GM12891 (cell line): Measurements from ENCODE around the gene FLNA.

Experiments used
- DNase-seq: peaks from one replicate; pipeline ENCODE4 v3.0.0; 2011; ENCODE audit warnings: low spot score; ENCODE audit not compliant: insufficient read length
- FAIRE-seq: peaks from 2 replicates; lab custom pipeline; 2011; peaks lifted over from hg19 to GRCh38; lab: Jason Lieb, UNC
- PAX5 ChIP-seq: IDR thresholded peaks from 2 replicates; pipeline ENCODE4 v1.6.1; 2011; ENCODE audit warnings: low read length, moderate library complexity, mild to moderate bottlenecking; ENCODE audit not compliant: insufficient read depth, severe bottlenecking
- POLR2A ChIP-seq: IDR thresholded peaks from 2 replicates; pipeline ENCODE4 v1.6.1; 2011; ENCODE audit warnings: low read depth, low read length, control low read depth
- POLR2AphosphoS5 ChIP-seq: IDR thresholded peaks from 2 replicates; pipeline ENCODE4 v1.6.1; 2011; ENCODE audit warnings: low read depth, low read length, control low read depth
- POU2F2 ChIP-seq: IDR thresholded peaks from 2 replicates; pipeline ENCODE4 v1.6.1; 2011; ENCODE audit warnings: low read depth, mild to moderate bottlenecking, control low read depth, low read length, moderate library complexity
- SPI1 ChIP-seq: IDR thresholded peaks from 2 replicates; pipeline ENCODE4 v1.6.1; 2011; ENCODE audit warnings: low read depth, low read length, control low read depth
- TAF1 ChIP-seq: IDR thresholded peaks from 2 replicates; pipeline ENCODE4 v1.6.1; 2011; ENCODE audit warnings: low read depth, low read length, control low read depth

Gene FLNA

DNA sequence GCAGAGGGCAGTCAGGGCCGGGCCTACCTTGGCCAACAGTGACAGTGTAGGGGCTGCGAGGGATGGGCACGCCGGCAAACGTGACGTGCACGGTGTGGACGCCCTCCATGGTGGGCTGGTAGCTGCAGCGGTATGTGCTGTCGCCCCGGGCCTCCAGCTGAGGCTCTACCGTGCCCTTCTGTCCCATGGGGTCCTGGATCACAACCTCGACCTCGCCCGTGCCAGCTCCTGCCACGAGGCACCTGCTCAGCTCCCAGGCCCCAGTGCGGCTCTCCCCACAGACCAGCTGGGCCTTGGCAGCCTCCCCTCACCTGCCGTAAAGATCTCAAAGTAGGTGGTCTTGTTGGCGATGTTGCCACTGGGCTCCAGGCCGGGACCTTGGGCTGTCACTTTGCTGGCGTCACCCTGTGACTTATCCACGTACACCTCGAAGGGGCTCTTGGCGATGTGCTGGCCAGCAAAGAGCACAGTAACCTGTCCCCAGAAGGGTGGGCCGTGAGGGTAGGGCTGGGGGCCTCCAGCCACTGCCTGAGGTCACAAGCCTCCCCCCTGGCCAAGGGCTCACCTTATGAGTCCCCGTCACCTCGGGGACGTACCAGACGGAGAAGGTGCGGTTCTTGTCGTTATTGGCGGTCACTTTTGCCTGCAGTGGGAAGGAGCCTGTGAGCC, 8.3 kb downstream of the FLNA start:
- TF ChIP-seq SPI1 = no peak
- no peak for TF ChIP-seq TAF1
- TF ChIP-seq PAX5 = no peak
- no peak for TF ChIP-seq POLR2A
- no peak for TF ChIP-seq POU2F2
- TF ChIP-seq POLR2AphosphoS5 = no peak
- FAIRE-seq = no peak
- no peak for DNase-seq

DNA sequence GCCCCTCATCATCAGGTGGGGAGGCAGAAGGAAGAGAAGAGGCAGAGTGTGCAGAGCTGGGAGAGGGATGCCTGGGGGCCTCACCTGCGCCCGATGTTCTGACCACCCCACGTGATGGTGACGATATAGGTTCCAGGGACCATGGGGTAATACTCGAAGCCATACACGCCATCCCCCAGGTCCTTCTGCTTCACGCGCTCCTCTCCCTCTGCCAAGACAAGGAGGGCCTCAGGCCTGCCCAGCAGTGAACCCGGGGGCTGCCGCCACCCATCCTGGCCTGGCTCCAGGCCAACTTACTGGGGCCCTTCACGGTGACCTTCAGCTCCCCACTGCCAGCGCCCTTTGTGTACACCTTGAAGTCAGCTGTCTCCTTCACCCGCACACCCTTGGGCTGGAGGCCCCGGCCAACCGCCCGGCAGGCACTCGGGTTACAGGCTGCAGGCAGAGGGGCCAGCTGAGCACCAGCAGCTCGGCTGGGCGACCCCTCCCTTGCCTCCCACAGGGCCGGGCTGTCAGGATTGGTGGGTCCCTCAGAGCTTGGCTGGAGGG, 9.3 kb downstream of the FLNA start:
- DNase-seq (no peak), FAIRE-seq (no peak)
- no peak for TF ChIP-seq SPI1
- TF ChIP-seq POU2F2 = no peak
- TF ChIP-seq POLR2A = no peak
- TF ChIP-seq POLR2AphosphoS5 = no peak
- TF ChIP-seq TAF1 = no peak
- TF ChIP-seq PAX5 = no peak

DNA sequence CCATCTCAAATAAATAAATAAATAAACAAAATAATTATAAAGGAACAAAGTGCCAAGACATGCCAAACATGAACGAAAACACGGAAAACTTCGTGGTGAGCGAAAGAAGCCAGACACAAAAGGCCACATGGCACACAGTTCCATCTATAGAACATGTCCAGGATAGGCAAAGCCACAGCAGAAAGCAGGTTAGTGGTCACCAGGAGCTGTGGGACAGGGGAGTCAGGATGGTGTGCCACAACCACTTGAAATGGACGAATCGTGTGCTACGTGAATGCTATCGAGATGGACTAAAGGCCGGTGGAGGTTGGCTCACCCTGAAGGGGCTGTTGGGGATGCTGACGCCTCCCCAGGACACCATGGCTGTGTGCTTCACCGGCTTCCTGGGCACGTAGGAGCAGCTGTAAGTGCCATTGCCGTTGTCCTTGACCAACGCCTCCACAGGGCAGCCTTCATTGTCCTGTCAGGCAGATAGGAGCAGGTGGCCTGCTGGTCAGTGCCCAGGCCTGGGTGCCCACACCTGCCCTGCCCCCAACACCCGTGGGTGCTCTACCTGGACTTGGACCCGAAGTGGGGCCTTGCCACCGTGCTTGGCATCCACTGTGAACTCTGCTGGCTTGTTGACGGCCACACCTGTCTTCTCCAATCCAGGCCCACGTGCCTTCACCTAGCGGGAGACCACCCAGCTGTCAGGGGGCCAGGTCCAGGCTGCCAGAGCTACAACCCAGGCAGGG, 10.6 kb downstream of the FLNA start:
- DNase-seq (no peak), FAIRE-seq (no peak)
- no peak for TF ChIP-seq PAX5
- no peak for TF ChIP-seq SPI1
- no peak for TF ChIP-seq POLR2A
- TF ChIP-seq POU2F2 = no peak
- TF ChIP-seq TAF1 = no peak
- TF ChIP-seq POLR2AphosphoS5 = no peak

DNA sequence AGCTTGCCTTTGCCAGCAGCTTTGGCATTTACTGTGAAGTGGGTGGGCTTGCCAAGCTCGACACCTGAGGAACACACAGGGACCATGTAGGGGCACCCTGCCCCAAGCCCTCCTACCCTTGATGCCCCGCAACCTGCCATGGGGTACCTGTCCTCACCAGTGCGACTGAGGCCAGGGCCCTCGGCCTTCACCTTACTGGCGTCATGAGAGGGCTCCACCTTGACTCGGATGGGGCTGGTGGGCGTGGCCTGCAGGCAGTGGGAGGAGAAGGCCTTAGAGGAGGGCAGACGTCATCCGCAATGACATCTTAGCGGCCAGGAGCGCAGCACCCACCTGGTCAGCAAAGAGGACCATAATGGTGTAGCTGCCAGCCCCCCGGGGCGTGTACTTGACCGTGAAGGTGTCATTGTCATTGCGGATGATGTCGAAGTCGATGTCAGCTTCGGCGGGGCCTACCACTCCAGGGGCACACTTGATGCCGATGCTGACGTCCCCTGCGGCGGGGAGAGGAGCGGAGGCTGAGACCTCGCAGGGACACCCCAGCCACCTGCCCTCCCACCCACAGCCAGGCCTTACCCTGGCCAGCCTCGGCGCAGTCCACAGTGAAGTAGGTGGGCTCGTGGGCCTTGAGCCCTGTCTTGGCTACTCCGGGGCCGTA, 12.2 kb downstream of the FLNA start:
- DNase-seq (no peak), FAIRE-seq (peak; percentile 20)
- TF ChIP-seq TAF1 (no peak), POU2F2 (no peak), POLR2AphosphoS5 (no peak), PAX5 (no peak), SPI1 (no peak), POLR2A (no peak)

DNA sequence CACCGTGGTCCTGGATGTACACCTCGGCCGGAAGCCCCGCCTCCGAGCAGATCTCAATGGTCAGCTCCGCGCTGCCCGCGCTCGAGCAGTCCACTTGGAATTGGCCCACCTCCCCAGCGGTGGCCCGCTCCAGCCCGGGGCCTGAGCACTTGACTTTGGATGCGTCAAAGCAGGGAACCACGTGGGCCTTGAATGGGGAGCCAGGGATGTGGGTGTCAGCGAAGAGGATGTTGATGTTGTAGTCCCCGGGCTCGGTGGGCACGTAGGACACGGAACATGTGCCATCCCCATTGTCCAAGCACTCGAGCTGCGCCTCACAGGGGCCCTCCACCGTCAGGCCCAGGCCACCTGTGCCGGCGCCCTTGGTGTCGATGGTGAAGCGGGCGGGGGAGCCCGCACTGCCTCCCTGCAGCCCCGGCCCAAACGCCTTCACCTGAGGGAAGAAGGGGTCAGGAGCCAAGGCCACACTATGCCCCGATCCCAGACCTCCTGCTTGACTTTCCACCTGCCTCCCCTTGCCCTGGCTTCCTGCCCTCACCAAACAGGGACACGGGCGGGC, 14.2 kb downstream of the FLNA start:
- FAIRE-seq (no peak), DNase-seq (no peak)
- no peak for TF ChIP-seq POLR2A
- no peak for TF ChIP-seq SPI1
- TF ChIP-seq TAF1 = no peak
- no peak for TF ChIP-seq POU2F2
- no peak for TF ChIP-seq PAX5
- no peak for TF ChIP-seq POLR2AphosphoS5

DNA sequence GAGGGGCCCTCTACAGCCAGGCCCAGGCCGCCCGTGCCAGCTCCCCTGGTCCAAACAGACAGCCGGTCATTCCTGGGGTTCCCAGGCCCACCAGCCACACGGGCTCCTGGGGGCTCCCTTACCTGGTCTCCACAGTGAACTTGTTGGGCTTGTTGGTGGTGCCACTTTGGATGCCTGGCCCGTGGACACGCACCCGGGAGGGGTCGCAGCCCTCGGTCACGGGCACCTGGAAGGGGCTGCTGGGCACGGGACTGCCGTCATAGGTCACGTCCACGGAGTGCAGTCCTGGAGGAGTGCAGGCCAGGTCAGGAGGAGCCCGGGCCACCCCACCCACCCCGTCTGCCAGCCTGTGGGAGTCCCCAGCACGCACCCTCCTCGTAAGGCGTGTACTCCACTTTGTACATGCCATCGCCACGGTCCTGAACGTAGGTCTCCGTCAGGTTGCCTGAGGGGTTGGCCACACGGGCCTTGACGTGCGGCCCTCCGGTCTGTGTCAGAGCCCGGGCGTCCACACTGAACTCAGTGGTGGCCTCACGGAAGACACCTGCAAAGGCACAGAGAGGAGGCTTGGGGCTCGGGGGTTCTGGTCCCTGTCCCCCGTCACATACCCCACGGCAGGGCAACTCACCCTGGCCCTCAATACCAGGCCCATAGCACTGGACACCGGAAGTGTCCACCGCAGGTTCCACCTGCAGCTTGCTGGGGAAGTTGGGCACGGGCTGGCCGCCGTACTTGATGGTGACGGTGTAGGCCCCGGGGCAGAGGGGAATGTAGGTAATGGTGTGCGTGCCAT, 14.9 kb downstream of the FLNA start:
- no peak for FAIRE-seq
- TF ChIP-seq POLR2A (no peak), PAX5 (no peak), POU2F2 (no peak), POLR2AphosphoS5 (no peak), SPI1 (no peak), TAF1 (no peak)
- DNase-seq = no peak

DNA sequence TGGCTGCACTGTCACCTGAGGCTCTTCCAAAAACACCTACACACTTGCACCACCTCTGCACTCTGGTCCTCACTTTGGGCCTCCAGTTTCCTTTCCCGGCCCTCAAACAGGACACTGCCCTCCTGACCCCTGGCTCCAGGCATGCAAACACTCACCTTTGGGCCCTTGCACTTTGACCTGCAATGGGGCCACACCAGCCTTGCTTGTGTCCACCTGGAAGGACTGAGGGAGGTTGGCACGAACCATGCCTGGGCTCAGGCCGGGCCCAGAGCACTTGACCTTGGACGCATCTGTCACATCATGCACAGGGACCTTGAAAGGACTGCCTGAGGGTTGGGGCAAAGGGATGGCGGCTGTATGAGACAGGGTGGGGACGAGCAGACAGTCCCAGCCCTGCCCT, 15.6 kb downstream of the FLNA start:
- FAIRE-seq (no peak), DNase-seq (no peak)
- TF ChIP-seq POLR2AphosphoS5 = no peak
- TF ChIP-seq SPI1 = no peak
- TF ChIP-seq POLR2A = no peak
- no peak for TF ChIP-seq TAF1
- no peak for TF ChIP-seq PAX5
- TF ChIP-seq POU2F2 = no peak

DNA sequence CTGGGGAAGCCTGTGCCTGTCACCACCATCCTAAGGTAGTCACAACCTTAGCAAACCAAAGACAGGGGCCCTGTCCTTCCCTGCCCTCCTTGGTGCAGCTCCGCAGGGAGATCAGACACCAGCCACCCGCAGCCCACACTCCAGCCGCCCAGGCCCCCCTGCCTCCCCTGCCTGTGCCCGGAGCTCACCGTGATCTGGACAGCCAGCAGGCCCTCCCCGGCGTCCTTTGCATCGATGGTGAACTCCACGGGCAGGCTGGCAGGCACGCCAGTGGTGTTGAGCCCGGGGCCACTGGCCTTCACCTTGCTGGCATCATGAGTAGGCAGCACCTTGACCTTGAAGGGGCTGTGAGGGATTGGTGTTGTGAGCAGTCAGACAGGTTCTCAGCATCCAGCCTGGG, 16.4 kb downstream of the FLNA start:
- TF ChIP-seq POLR2AphosphoS5 (no peak), POU2F2 (no peak), TAF1 (no peak), SPI1 (no peak), POLR2A (no peak), PAX5 (no peak)
- DNase-seq (no peak), FAIRE-seq (no peak)

DNA sequence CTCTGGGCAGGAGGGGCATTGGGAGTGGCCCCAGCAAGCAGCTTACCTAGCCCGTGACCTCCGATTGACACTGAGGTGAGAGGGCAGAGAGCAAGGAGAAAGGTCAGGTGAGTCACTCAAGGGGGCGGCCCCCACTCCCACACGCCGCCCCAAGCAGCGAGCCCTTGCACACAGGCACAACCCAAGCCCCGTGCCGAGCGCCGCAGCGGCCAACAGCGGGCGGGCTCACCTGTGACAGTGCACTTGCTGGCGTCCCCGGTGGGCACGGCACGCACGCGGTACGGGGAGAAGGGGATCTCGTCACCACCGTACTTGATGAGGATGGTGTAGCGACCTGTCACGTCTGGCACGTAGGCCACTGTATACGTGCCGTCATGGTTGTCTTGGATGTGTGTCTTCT, 17.2 kb downstream of the FLNA start:
- TF ChIP-seq POU2F2 (no peak), POLR2A (no peak), PAX5 (no peak), POLR2AphosphoS5 (no peak), SPI1 (no peak), TAF1 (no peak)
- DNase-seq (no peak), FAIRE-seq (no peak)
